ENCODE data around the gene OLFM1.

DNA sequence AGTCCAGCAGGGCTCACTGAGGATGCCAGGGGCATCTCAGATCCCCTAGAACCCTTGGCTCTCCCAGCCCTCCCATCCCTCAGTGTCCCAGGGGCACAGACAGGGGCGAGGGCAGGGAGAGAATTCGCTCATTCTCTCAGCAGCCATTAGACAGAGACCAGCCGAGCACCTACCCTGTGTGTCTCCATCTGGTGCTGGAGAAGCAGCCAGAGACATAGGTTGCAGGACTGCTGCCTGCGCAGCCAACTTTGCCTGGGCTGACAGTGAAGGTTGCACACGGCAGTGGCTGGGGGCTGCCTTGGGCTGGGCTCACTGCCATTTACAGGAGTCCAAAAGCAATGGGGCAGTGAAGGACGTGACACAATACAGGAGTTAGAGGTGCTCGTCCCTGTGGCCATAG is 60.9 kb downstream of the OLFM1 start:
- TF ChIP-seq POLR2AphosphoS5 (IDR thresholded peaks at IDR 0.05) = no peak
- TF ChIP-seq POLR2A (IDR thresholded peaks at IDR 0.05) = no peak
